ENCODE results near the gene F10.

The F10 gene

DNA sequence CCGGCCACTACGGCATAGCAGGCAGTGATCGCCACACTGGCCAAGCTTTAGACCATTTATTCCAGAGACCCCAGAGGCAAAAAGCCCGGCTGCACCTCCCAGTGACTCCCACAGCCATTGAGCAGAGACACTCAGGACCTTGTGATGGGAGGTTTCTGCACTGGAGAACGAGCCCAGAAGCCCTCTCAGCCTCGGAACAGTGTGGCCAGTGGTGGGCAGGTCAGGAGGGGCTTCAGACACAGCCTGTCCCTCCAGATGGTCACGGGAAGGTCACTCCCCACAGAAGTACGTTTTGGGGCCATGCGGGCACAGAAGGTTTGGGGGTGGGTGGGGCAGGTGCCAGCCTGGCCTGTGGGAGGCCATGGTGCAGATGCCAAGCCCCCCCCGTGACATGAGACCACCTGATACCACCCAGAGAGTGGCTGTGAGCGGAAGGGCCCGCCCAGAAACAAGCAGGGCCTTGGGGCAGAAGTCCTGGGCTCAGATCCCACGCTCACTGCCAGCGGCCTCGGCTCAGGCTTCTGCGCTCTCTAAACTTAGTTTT lies 599 bp upstream of the F10 start:
- H3K4me1 ChIP-seq (ENCODE audit: insufficient read depth, low read length) = peaks cover 2% of the 10 kb centered on the region; the same call in 1 of the 2 replicates
- no peaks in the 10 kb centered on the region for H3K36me3 ChIP-seq (ENCODE audit: insufficient read depth, low read length)
- H3K9me3 ChIP-seq (ENCODE audit: control insufficient read depth, insufficient read depth, low read length) = no peaks in the 10 kb centered on the region
- no peak overlapping the region for H3K9ac ChIP-seq (ENCODE audit: low read depth, low read length)

DNA sequence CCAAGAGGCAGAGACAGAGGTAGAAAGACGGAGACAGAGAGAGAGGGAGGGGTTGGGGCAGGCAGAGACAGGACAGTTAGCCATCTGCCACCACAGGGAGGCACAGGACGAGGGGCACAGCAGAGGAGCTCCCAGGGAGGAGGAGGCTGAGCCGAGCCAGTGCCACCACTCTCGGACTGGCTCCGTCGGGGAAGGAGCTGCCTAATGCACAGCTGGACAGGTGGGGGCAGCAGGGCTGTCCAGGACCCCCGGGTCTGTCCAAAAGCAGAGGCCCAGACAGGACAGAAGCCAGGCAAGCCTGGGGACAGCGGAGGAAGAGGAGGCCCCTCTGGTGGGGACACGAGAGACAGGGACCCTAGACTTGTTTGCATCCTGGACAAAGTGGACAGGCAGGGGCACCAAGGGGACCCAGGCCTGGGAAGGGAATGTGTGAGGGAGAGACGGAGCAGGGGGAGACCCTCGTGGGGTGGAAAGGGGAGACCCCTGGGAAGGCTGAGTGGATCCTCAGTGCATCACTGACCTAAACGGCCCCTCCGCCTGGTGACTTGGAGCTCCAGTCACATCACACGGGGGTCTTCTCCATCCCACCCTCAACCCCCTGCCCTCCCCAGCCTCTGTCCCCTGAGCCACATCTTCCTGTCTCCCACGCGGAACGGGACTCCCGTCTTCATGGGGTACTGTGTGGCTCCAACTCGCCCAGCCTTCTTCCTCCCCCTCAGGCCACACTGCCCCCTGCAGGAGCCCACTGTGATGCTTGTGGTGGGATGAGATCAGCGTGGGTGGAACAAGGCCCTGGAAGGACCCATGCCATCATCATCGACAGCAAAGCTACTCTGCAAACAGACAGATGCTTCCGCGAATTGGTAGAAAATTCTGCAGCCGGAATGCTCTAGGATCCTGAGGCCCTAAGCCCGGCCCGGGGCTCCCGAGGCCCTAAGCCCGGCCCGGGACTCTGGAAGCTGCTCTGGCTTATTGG lies 915 bp downstream of the F10 start:
- Histone ChIP-seq H3K9me3 (ENCODE audit: control insufficient read depth, insufficient read depth, low read length) (no peaks in the 10 kb centered on the region), H3K36me3 (ENCODE audit: insufficient read depth, low read length) (no peaks in the 10 kb centered on the region), H3K9ac (ENCODE audit: low read depth, low read length) (no peak overlapping the region), H3K4me1 (ENCODE audit: insufficient read depth, low read length) (no peaks in the 10 kb centered on the region; the same call in 1 of the 2 replicates)

DNA sequence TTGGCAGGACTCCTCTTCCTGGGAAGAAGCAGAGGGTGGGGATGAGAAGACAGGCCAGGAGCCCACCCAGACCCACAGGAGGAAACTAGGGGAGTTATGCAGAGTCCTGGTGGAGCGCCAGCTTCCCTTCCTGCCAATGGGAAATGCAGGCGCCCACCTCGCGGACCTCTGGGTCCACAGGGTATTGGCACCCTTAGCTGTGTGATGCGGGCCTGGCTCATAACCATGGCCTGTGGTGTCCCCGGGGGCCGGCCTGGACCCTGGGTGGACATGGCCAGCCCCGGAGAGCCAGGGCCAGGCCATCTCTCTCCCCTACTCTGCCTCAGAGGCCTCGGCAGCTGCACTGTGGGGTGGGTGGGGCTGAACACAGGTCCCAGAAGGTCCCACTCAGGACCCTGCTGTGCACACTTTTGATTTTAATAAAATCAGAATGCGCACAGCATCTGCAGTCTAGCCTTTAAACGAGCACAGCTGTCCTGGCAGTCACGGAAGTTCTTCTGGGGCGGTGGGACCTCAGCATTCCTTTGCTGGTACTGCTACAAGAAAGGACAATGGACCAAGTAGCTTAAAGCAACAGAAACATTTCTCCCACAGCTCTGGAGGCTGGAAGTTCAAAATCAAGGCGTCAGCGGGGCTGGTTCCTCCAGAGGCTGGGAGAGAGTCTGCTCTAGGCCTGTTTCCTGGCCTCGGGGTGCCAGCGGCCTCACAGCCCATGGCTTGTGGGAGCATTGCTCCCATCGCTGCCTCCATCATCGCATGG lies 1.8 kb downstream of the F10 start:
- Histone ChIP-seq H3K9me3 (ENCODE audit: control insufficient read depth, insufficient read depth, low read length) (no peaks in the 10 kb centered on the region), H3K9ac (ENCODE audit: low read depth, low read length) (no peak overlapping the region), H3K4me1 (ENCODE audit: insufficient read depth, low read length) (no peaks in the 10 kb centered on the region; the same call in 1 of the 2 replicates), H3K36me3 (ENCODE audit: insufficient read depth, low read length) (no peaks in the 10 kb centered on the region)

DNA sequence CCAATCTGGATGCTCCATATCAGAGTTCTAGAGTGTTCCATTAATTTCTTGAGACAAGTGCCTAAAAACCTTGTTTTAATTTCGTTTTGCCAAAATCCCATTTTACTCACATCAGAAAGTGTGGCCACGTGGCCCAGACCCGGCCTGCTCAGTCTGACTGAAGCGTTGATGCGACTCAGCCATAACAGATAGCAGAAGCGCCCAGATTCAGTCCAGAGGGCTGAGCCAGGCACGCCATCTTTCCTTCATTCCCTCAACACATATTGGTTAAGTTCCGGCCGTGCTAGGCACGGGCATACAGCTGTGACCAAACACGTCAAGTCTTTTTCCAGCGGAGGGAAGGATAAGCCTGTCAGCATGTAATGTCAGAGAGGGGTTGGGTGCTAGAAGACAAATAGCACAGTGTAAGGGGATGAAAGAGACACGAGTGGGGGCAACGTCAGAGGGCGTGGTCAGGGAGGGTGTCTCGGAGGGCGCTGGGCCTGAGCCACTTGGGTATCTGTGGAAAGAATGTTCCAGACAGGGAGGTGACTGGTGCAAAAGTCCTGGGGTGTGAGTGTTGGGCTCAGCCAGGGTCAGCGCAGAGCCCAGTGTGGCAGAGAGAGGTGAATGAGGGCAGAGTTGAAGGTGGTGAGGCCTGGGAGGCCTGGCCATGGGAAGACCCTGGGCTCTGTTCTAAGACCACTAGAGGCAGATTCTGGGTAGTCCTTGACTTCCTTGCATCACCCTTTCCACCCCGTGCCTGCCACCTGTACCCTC lies 3.1 kb downstream of the F10 start:
- H3K4me1 ChIP-seq (ENCODE audit: insufficient read depth, low read length) = no peaks in the 10 kb centered on the region; the same call in 1 of the 2 replicates
- no peak overlapping the region for H3K9ac ChIP-seq (ENCODE audit: low read depth, low read length)
- H3K36me3 ChIP-seq (ENCODE audit: insufficient read depth, low read length) = no peaks in the 10 kb centered on the region
- no peaks in the 10 kb centered on the region for H3K9me3 ChIP-seq (ENCODE audit: control insufficient read depth, insufficient read depth, low read length)

DNA sequence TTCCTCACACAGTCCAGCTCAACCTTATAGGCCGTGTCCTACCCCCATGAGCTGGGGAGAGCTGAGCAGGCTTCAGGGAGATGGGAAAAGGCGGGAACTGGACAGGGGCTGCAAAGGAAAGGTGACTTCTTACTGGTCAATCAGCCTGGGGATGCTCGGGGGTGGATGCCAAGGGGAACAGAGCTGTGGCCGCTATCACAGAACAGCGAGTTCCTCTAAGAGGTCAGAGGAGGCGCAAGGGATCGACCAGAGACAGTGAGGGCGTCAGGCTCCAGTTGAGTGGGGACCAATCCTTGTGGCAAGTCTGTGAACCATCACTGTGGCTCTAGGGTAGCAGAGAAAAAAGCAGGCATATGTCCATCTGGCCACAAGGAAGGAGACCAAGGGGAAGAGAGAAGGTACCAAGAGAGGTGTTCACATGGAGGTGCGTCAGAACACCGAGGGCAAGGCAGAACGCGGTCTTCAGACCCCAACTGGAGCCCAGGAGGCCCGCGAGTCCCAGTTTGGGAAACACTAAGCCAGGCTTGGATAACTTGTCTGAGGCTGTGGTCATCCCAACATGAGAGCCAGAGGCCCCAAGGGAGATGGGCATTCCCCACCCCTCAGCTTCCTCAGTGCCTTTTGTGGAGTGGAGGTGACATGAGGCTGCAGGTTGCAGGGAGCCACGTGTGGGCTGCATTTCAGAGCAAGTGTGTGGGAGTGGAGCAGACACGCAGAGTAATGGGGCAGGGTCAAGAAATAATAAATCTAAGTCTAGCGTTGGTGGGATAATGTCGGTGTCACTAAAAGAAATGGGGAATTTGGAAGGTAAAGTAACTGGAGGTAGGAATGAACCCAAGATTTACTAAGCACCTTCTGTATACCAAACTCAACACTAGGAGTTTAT lies 3.9 kb downstream of the F10 start:
- no peaks in the 10 kb centered on the region for H3K36me3 ChIP-seq (ENCODE audit: insufficient read depth, low read length)
- no peaks in the 10 kb centered on the region for H3K9me3 ChIP-seq (ENCODE audit: control insufficient read depth, insufficient read depth, low read length)
- H3K4me1 ChIP-seq (ENCODE audit: insufficient read depth, low read length) = no peaks in the 10 kb centered on the region; the same call in 1 of the 2 replicates
- H3K9ac ChIP-seq (ENCODE audit: low read depth, low read length) = no peak overlapping the region

DNA sequence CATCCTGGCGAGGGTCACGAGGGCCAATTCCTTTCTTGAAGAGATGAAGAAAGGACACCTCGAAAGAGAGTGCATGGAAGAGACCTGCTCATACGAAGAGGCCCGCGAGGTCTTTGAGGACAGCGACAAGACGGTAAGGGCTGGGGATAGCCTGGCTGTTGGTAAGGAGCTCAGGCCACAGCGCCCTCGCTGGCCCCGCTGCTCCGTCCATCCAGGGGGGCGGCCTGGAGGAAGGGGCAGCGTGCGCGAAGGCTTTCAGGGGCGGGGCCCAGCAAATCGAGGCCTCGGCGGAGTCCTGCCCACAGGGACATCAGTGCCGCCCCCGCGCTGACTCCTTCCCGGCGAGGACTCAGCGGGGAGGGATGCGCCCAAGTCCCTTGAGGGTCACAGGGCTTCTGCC lies 6.9 kb downstream of the F10 start:
- Histone ChIP-seq H3K4me1 (ENCODE audit: insufficient read depth, low read length) (no peaks in the 10 kb centered on the region; the same call in 1 of the 2 replicates), H3K36me3 (ENCODE audit: insufficient read depth, low read length) (no peaks in the 10 kb centered on the region), H3K9me3 (ENCODE audit: control insufficient read depth, insufficient read depth, low read length) (no peaks in the 10 kb centered on the region), H3K9ac (ENCODE audit: low read depth, low read length) (no peak overlapping the region)

DNA sequence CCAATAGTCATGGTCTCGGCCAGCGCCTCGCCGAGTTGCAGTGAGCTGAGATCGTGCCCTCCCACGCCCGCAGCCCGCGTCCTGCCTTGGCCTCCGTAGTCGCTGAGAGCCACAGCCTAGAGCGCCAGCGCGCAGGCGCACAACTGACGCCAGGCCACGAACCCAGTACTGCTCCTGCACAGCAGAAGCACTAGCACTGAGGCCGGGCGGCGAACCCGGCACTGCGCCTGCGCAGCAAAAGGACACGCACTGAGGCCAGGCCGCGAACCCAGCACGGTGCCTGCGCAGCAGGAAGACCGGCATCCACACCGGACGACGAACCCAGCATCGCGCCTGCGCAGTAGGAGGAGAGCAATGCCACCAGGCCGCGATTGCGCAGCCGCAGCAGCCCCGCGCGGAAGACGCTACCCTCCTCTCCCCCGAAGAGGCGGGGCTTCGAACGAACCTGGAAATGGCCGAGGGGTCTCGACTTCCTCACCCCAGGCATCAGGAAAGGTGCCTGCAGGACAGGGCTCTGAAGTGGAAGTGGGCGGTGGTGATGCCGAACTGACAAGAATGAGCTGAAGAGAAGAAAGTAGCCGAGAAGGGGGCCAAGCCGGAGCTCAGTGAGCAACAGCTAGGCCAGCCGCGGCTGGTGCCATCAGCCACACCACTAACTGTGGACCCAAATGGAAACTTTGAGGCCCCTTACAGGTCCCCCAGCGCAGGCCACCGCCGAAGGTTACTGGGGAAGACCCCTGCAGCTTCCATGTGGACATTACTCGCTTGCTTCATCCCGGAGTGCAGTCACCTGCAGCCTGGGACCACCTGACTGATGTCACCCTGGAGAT lies 7.5 kb downstream of the F10 start:
- Histone ChIP-seq H3K4me1 (ENCODE audit: insufficient read depth, low read length) (no peaks in the 10 kb centered on the region; the same call in 1 of the 2 replicates), H3K9me3 (ENCODE audit: control insufficient read depth, insufficient read depth, low read length) (no peaks in the 10 kb centered on the region), H3K9ac (ENCODE audit: low read depth, low read length) (no peak overlapping the region), H3K36me3 (ENCODE audit: insufficient read depth, low read length) (no peaks in the 10 kb centered on the region)

DNA sequence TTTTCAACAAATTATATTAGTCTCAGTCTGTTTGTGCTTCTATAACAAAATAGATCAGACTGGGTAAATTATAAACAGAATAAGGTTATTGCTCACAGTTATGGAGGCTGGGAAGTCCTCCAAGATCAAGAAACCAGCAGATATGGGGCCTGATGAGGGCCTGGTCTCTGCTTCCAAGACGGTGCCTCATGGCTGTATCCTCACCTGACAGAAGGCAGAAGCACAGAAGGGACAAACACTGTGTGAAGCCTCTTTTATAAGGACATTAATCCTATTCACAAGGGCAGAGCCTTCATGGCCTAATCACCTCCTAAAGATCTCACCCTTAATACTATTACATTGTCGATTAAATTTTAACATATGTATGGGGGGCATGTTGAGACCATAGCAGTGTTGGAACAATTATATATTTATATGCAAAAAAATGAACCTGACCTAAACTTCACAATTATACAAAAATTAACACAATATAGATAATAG lies 12.7 kb downstream of the F10 start:
- Histone ChIP-seq H3K36me3 (ENCODE audit: insufficient read depth, low read length) (no peaks in the 10 kb centered on the region), H3K4me1 (ENCODE audit: insufficient read depth, low read length) (no peaks in the 10 kb centered on the region), H3K9ac (ENCODE audit: low read depth, low read length) (no peak overlapping the region), H3K9me3 (ENCODE audit: control insufficient read depth, insufficient read depth, low read length) (no peaks in the 10 kb centered on the region)

DNA sequence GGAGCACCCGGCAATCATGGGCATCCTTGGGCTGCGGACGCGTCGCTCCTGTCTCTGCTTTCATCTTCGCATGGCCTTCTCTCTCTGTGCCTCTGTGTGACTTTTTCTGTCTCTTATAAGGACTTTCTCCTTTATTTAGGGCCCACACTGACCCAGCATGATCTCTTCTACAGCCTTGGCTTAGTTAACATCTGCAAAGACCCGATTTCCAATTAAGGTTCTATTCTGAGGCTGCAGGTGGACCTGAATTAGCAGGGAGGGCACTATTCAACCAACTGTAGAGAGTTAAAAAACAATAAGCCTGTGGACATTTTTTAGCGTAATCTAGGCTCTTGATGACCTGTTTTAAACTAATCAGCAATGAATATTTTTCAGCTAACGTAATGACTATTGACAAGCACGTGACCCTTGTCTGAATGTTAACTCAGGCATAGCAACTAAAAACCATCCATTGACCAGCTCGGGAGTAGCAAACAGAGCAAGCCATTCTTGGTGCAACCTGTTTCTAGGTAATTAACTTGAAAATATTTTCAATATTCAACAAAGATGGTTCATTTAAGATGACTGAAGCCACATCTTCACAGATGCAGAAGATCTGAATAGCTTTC lies 15.2 kb downstream of the F10 start:
- Histone ChIP-seq H3K9ac (ENCODE audit: low read depth, low read length) (no peak overlapping the region), H3K36me3 (ENCODE audit: insufficient read depth, low read length) (no peaks in the 10 kb centered on the region), H3K4me1 (ENCODE audit: insufficient read depth, low read length) (no peaks in the 10 kb centered on the region), H3K9me3 (ENCODE audit: control insufficient read depth, insufficient read depth, low read length) (no peaks in the 10 kb centered on the region)

DNA sequence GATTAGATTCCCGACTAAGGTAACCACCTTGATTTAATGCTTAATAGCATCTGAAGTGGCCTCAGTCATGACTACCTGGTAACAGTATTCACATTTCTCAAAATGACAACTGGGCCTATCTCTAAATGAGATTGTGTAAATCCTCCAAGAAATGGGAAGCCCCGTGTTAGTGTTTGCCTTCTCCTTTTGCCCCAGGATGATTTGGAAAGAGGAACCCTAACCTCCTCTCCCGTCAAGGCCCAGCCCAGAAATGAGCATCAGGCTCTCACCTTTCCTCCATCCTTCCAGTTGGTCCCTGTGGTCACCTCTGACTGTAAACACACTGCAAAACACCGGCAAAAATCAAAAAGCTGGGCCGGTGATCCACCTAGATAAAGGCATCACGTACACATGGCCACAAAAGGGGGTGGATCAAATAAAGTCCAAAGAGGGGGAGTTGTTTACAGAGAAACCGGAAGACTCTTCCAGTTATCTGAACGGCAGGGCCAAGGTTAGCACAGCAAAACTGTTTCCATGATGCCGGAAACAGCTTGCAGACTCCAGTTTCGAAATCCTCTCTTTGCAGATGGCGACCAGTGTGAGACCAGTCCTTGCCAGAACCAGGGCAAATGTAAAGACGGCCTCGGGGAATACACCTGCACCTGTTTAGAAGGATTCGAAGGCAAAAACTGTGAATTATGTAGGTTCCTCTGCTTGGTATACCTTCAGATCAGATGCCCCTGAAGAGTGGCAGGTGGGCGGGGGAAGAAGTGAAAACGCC lies 16.4 kb downstream of the F10 start:
- no peaks in the 10 kb centered on the region for H3K9me3 ChIP-seq (ENCODE audit: control insufficient read depth, insufficient read depth, low read length)
- no peaks in the 10 kb centered on the region for H3K4me1 ChIP-seq (ENCODE audit: insufficient read depth, low read length)
- H3K9ac ChIP-seq (ENCODE audit: low read depth, low read length) = no peak overlapping the region
- no peaks in the 10 kb centered on the region for H3K36me3 ChIP-seq (ENCODE audit: insufficient read depth, low read length)

DNA sequence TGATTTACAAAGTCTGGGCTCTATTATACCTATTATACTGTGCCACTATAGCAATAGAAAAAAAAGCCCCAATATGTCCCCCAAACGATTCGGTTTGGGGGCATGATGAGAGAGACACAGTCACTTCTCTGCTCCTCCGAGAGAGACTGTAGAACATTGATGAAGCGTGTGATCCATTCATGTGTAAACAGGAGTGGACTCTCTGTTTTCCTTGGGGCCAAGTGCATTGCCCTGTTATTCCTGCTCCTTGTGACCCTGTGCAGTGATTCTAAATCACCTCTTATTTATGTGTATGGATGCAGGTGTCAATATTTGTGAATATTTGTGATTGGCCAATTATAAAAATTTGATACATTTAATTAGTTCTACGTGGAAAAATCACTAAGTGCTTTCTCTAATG lies 17.0 kb downstream of the F10 start:
- Histone ChIP-seq H3K9ac (ENCODE audit: low read depth, low read length) (no peak overlapping the region), H3K4me1 (ENCODE audit: insufficient read depth, low read length) (no peaks in the 10 kb centered on the region), H3K9me3 (ENCODE audit: control insufficient read depth, insufficient read depth, low read length) (no peaks in the 10 kb centered on the region), H3K36me3 (ENCODE audit: insufficient read depth, low read length) (no peaks in the 10 kb centered on the region)

Measured in ES-I3 (cell line).